RWPE2 (cell line): Measurements from ENCODE around the gene MYOF.

Source experiments
- ATAC-seq: fragments of 200-7000 bp; cut with Tn5 transposase; 3 replicates; pipeline ENCODE4 v1.9.1; 2021; ENCODE audit warnings: low read depth
- DNase-seq: peaks from one replicate; pipeline ENCODE4 v3.0.0-alpha.2; 2020; ENCODE audit warnings: low spot score
- H3K27ac ChIP-seq: fragments of 450-650 bp; 2 replicates; pipeline ENCODE4 v1.5.1; 2017; ENCODE audit warnings: mild to moderate bottlenecking; ENCODE audit not compliant: poor library complexity, severe bottlenecking
- H3K27me3 ChIP-seq: fragments of 250-450 bp; sonication (Bioruptor Pico); 2 replicates; pipeline ENCODE4 v1.5.1; 2021; ENCODE audit warnings: mild to moderate bottlenecking, moderate library complexity; ENCODE audit not compliant: insufficient read depth, poor library complexity, severe bottlenecking
- H3K36me3 ChIP-seq: fragments of 250-450 bp; sonication (Bioruptor Pico); 2 replicates; pipeline ENCODE4 v1.5.1; 2020; ENCODE audit warnings: low read depth, mild to moderate bottlenecking, moderate library complexity
- H3K4me1 ChIP-seq: fragments of 250-450 bp; sonication (Bioruptor Pico); 2 replicates; pipeline ENCODE4 v1.5.1; 2021; ENCODE audit warnings: mild to moderate bottlenecking, moderate library complexity; ENCODE audit not compliant: insufficient read depth, poor library complexity, severe bottlenecking
- H3K4me3 ChIP-seq: fragments of 250-450 bp; sonication (Bioruptor Pico); 2 replicates; pipeline ENCODE4 v1.5.1; 2021; ENCODE audit warnings: mild to moderate bottlenecking, moderate library complexity; ENCODE audit not compliant: severe bottlenecking
- H3K9me3 ChIP-seq: fragments of 250-450 bp; sonication (Bioruptor Pico); 2 replicates; pipeline ENCODE4 v1.5.1; 2021; ENCODE audit warnings: mild to moderate bottlenecking, moderate library complexity; ENCODE audit not compliant: severe bottlenecking
- TF ChIP-seq, protein P1 (sequence below): fragments of 450-650 bp; IDR thresholded peaks from one replicate; pipeline ENCODE4 v1.5.1; 2017; ENCODE audit warnings: mild to moderate bottlenecking, moderate library complexity; ENCODE audit not compliant: poor library complexity, severe bottlenecking

The MYOF gene

DNA sequence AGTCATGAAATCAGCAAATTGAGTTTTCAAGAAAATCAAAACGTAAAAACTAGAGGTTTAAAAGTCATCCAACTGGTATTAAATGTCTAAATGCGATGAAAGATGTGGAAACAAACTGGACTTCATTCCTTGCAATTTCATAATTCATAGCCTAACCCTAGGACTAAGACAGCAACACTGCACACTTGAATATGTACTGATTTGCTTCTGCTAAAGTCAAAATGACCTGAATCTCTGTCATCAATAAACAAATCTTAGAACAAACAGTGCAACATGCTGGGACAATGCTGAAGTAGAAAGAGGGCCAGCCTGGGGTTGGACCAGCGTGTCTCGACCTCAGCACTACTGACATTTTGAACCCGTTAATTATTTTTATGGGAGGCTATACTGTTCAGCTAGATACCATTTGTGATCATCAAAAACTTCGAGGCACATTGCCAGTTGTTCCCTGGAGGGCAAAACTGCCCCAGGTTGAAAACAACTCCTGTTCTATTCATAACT, 47.1 kb downstream of the MYOF start:
- no peaks in the 10 kb centered on the region for H3K27me3 ChIP-seq
- DNase-seq (no peak), ATAC-seq (no peak)
- H3K4me1 ChIP-seq = peaks cover 51% of the 10 kb centered on the region
- no peak overlapping the region for H3K4me3 ChIP-seq
- H3K9me3 ChIP-seq = no peaks in the 10 kb centered on the region
- H3K27ac ChIP-seq = peak overlapping the region; percentile 99
- H3K36me3 ChIP-seq = peaks cover 74% of the 10 kb centered on the region
- TF ChIP-seq, protein P1, sequence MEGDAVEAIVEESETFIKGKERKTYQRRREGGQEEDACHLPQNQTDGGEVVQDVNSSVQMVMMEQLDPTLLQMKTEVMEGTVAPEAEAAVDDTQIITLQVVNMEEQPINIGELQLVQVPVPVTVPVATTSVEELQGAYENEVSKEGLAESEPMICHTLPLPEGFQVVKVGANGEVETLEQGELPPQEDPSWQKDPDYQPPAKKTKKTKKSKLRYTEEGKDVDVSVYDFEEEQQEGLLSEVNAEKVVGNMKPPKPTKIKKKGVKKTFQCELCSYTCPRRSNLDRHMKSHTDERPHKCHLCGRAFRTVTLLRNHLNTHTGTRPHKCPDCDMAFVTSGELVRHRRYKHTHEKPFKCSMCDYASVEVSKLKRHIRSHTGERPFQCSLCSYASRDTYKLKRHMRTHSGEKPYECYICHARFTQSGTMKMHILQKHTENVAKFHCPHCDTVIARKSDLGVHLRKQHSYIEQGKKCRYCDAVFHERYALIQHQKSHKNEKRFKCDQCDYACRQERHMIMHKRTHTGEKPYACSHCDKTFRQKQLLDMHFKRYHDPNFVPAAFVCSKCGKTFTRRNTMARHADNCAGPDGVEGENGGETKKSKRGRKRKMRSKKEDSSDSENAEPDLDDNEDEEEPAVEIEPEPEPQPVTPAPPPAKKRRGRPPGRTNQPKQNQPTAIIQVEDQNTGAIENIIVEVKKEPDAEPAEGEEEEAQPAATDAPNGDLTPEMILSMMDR = no peak

DNA sequence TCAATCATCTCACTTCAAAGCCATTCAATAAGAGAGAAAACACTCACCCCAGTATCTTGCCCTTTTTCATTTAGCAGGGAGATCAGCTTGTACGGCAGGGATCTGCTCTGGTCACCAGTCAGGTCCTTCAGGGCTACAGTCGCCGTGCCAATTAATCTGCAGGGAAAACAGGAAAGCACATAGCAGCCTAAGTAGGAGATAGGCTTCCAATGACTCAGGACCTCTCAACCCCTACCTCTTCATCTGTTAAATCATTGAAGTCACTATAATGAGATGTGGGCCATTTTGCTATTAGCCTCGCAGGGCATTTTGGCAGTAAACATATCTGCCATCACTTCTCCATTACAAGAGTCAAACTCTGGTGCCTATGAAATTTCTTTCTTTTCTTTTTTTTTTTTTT, 50.8 kb downstream of the MYOF start:
- DNase-seq (no peak), ATAC-seq (no peak)
- no peak overlapping the region for H3K27ac ChIP-seq
- H3K9me3 ChIP-seq = no peaks in the 10 kb centered on the region
- H3K4me1 ChIP-seq = peaks cover 17% of the 10 kb centered on the region
- H3K36me3 ChIP-seq = peaks cover 73% of the 10 kb centered on the region
- H3K27me3 ChIP-seq = no peaks in the 10 kb centered on the region
- TF ChIP-seq, protein P1 = no peak
- H3K4me3 ChIP-seq = no peak overlapping the region

DNA sequence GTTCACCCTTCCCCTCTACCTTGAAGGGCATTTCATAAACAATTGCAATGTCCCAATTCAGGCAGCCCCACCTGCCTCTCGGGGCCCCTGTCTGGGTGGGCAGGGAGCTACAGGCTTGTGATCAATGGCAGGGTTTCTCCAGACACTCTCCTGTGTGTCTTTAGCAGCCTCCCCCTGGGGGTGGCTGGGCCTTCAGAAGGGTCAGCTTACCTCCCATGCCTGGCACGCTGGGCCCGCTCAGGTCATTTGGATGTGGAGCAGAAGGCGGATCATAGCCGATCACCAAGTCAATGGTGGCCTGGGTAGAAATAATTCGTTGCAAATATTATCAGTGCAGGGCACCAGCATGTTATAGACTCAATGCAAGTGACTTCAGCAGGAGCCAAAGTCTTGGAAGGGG, 56.3 kb downstream of the MYOF start:
- Histone ChIP-seq H3K27ac (peak overlapping the region; percentile 29), H3K9me3 (no peaks in the 10 kb centered on the region), H3K4me1 (peaks cover 12% of the 10 kb centered on the region), H3K4me3 (no peak overlapping the region), H3K36me3 (peaks cover 69% of the 10 kb centered on the region), H3K27me3 (no peaks in the 10 kb centered on the region)
- TF ChIP-seq, protein P1 = no peak
- DNase-seq = no peak
- no peak for ATAC-seq

DNA sequence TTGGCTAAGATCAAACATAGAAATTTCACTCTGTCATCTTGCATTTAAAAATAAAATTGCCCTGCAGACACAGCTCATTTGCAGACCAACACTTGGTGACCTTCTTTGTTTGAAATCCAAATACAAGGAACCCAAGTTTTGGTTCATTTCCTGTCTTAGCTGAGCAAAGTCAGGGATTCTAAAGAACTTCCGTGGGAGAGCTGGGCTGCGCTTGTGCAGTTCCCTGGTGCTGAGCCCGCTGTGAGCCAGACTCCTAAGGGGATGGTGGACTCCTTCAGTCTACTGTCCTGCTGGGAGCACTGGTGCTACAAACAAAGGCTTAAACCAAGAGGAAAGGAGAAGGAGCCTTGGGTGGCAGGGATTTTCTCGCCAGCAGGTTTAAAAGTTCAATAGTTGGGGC, 60.0 kb downstream of the MYOF start:
- Histone ChIP-seq H3K9me3 (no peaks in the 10 kb centered on the region), H3K4me3 (no peak overlapping the region), H3K4me1 (peaks cover 12% of the 10 kb centered on the region), H3K27ac (peak overlapping the region; percentile 15), H3K27me3 (no peaks in the 10 kb centered on the region), H3K36me3 (peaks cover 82% of the 10 kb centered on the region)
- TF ChIP-seq, protein P1 = no peak
- DNase-seq = no peak
- no peak for ATAC-seq

DNA sequence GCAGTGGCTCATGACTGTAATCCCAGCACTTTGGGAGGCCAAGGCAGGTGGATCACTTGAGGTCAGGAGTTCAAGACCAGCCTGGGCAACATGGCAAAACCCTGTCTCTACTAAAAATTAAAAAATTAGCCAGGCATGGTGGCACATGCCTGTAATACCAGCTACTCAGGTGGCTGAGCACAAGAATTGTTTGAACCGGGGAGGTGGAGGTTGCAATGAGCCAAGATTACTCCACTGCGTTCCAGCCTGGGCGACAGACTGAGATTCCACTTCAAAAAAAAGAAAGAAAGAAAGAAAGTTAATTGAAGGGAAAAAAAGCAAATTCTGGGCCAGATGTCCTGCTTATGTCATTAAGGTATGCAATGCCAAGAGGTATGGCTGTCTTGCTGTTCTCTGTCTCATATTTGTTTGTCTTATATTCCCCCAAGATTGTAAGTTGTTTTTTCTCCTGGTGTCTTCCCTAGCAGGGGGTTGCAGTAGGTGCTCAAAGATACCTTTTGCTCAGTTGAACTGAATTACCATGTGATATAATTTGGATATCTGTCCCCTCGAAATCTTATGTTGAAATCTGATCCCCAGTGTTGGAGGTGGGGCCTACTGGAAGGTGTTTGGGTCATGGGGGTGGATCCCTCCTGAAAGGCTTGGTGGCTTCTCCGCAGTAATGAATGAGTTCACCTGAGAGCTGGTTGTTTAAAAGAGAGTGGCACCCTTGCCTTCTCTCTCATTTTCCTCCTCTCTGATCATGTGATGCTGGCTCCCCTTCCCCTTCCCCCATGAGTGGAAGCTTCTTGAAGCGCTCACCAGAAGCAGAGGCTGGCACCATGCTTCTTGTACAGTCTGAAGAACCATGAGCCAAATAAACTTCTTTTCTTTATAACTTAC, 60.9 kb downstream of the MYOF start:
- peaks cover 12% of the 10 kb centered on the region for H3K4me1 ChIP-seq
- TF ChIP-seq, protein P1 = no peak
- no peak for DNase-seq
- no peak for ATAC-seq
- H3K9me3 ChIP-seq = no peaks in the 10 kb centered on the region
- H3K36me3 ChIP-seq = peaks cover 84% of the 10 kb centered on the region
- H3K4me3 ChIP-seq = no peak overlapping the region
- H3K27me3 ChIP-seq = no peaks in the 10 kb centered on the region
- peak overlapping the region; percentile 15 for H3K27ac ChIP-seq
